Loucy (cell line): ENCODE results near the gene MUC5B.

Source experiments
- EZH2phosphoT487 ChIP-seq: fragments of 200-600 bp; IDR thresholded peaks from 2 replicates; pipeline ENCODE4 v1.6.1; 2018; ENCODE audit warnings: antibody characterized with exemption, mild to moderate bottlenecking, moderate library complexity, borderline replicate concordance
- TF ChIP-seq, protein P1 (sequence below): fragments of 200-600 bp; sonication (generic); conservative IDR thresholded peaks from 2 replicates; pipeline ENCODE4 v1.5.1; 2014; ENCODE audit warnings: mild to moderate bottlenecking, antibody characterized with exemption, low read length

DNA sequence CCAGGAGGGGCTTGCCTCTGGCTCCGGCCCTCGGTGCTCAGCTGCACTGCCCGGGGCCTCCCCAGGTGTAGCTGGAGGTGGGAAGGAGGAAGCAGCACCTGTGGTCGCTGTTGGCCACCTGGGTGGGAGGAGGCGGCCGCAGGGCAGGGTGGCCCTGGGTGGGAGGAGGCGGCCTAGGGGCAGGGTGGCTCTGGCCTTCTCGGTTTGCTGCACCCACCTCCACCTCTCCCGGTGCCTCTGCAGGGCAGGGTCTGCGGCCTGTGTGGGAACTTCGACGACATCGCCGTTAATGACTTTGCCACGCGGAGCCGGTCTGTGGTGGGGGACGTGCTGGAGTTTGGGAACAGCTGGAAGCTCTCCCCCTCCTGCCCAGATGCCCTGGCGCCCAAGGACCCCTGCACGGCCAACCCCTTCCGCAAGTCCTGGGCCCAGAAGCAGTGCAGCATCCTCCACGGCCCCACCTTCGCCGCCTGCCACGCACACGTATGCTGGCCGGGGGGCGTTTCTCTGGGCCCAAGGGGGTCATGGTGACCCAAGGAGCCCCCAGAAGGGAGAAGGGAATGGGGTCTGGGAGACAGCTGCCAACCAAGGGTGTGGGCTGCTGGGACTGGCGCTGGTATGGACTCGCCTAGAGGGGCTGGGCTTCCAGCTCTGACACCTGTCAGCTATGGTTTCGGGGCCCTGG, 44.5 kb upstream of the MUC5B start:
- TF ChIP-seq, protein P1, sequence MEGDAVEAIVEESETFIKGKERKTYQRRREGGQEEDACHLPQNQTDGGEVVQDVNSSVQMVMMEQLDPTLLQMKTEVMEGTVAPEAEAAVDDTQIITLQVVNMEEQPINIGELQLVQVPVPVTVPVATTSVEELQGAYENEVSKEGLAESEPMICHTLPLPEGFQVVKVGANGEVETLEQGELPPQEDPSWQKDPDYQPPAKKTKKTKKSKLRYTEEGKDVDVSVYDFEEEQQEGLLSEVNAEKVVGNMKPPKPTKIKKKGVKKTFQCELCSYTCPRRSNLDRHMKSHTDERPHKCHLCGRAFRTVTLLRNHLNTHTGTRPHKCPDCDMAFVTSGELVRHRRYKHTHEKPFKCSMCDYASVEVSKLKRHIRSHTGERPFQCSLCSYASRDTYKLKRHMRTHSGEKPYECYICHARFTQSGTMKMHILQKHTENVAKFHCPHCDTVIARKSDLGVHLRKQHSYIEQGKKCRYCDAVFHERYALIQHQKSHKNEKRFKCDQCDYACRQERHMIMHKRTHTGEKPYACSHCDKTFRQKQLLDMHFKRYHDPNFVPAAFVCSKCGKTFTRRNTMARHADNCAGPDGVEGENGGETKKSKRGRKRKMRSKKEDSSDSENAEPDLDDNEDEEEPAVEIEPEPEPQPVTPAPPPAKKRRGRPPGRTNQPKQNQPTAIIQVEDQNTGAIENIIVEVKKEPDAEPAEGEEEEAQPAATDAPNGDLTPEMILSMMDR, result no peak
- TF ChIP-seq EZH2phosphoT487, result no peak
